K562 (cell line): ENCODE data around the gene PPCDC. TPM values are rescaled to one million over a fixed set of nuclear protein-coding genes. Genes with fewer than 3 reads are reported as not detected.

Experiments used
- ARID3B ChIP-seq: fragments of 250-450 bp; sonication (Bioruptor Pico); IDR thresholded peaks from 2 replicates; pipeline ENCODE4 v1.4.0; 2020; ENCODE audit warnings: borderline replicate concordance
- BDP1 ChIP-seq: IDR thresholded peaks from 3 replicates; pipeline ENCODE4 v1.6.1; 2011; ENCODE audit not compliant: insufficient read length, insufficient read depth
- BRCA1 ChIP-seq, 2 experiments: fragments of 450-650 bp in 1 of 2; sonication (generic) in 1 of 2; formaldehyde crosslinking in 1 of 2; IDR thresholded peaks; 2 replicates each; pipeline versions ENCODE4 v1.5.0 to v1.6.1; 2017 to 2020; ENCODE audit warnings: mild to moderate bottlenecking in 1 of 2, missing genetic modification reagents in 1 of 2
- EP400 ChIP-seq: fragments of 450-650 bp; IDR thresholded peaks from 2 replicates; pipeline ENCODE4 v1.6.1; 2017; ENCODE audit warnings: antibody characterized with exemption, mild to moderate bottlenecking, moderate library complexity
- EZH2 ChIP-seq: IDR thresholded peaks from 2 replicates; pipeline ENCODE4 v1.6.1; 2012; ENCODE audit warnings: low read depth, mild to moderate bottlenecking, inconsistent platforms, low read length, borderline replicate concordance
- HDAC8 ChIP-seq: fragments of 450-650 bp; IDR thresholded peaks from 2 replicates; pipeline ENCODE4 v1.6.1; 2016; ENCODE audit warnings: mild to moderate bottlenecking, missing genetic modification characterization, moderate library complexity, missing compliant biosample characterization
- L3MBTL2 ChIP-seq: fragments of 450-650 bp; IDR thresholded peaks from 2 replicates; pipeline ENCODE4 v1.6.1; 2016; ENCODE audit warnings: mild to moderate bottlenecking, moderate library complexity
- MCM5 ChIP-seq: fragments of 450-650 bp; IDR thresholded peaks from 2 replicates; pipeline ENCODE4 v1.6.1; 2016; ENCODE audit warnings: low read depth
- MTA3 ChIP-seq: fragments of 450-650 bp; formaldehyde crosslinking; IDR thresholded peaks from 2 replicates; pipeline ENCODE4 v1.6.1; 2017; ENCODE audit warnings: mild to moderate bottlenecking, borderline replicate concordance
- NFE2 ChIP-seq: IDR thresholded peaks from 2 replicates; pipeline ENCODE4 v1.6.1; 2014; ENCODE audit warnings: antibody characterized with exemption, low read depth
- POLR2H ChIP-seq: IDR thresholded peaks from 2 replicates; pipeline ENCODE4 v1.6.1; 2016; ENCODE audit warnings: missing genetic modification characterization, low read depth, mild to moderate bottlenecking, control low read depth, missing compliant biosample characterization, moderate library complexity
- RBM14 ChIP-seq: fragments of 200-400 bp; formaldehyde crosslinking; IDR thresholded peaks from 2 replicates; pipeline ENCODE4 v1.6.1; 2018; ENCODE audit warnings: low read depth, mild to moderate bottlenecking, low read length, moderate library complexity, borderline replicate concordance; ENCODE audit not compliant: insufficient read depth
- SAFB ChIP-seq: fragments of 200-400 bp; formaldehyde crosslinking; IDR thresholded peaks from 2 replicates; pipeline ENCODE4 v1.6.1; 2017; ENCODE audit warnings: low read depth, low read length, borderline replicate concordance
- SREBF1 ChIP-seq: fragments of 150-350 bp; IDR thresholded peaks from 2 replicates; pipeline ENCODE4 v1.6.1; 2014; ENCODE audit warnings: antibody characterized with exemption, low read depth, low read length, borderline replicate concordance
- THRB ChIP-seq: fragments of 450-650 bp; formaldehyde crosslinking; conservative IDR thresholded peaks from 2 replicates; pipeline ENCODE4 v1.4.0; 2022; ENCODE audit warnings: mild to moderate bottlenecking, missing genetic modification characterization
- USF1 ChIP-seq: sonication (generic); formaldehyde crosslinking; IDR thresholded peaks from 2 replicates; pipeline ENCODE4 v1.9.0; 2022; ENCODE audit warnings: mild to moderate bottlenecking, missing genetic modification reagents
- ZBTB33 ChIP-seq: sonication (generic); formaldehyde crosslinking; IDR thresholded peaks from 2 replicates; pipeline ENCODE4 v1.8.1; 2023; ENCODE audit warnings: mild to moderate bottlenecking, missing genetic modification reagents
- ZKSCAN3 ChIP-seq: fragments of 250-450 bp; sonication (Bioruptor Pico); IDR thresholded peaks from 2 replicates; pipeline ENCODE4 v1.4.0; 2020
- ZNF212 ChIP-seq: fragments of 450-650 bp; formaldehyde crosslinking; IDR thresholded peaks from 2 replicates; pipeline ENCODE4 v1.4.0; 2020; ENCODE audit warnings: mild to moderate bottlenecking
- ZSCAN32 ChIP-seq: fragments of 450-650 bp; formaldehyde crosslinking; IDR thresholded peaks from 2 replicates; pipeline ENCODE4 v1.4.0; 2020; ENCODE audit warnings: mild to moderate bottlenecking, moderate library complexity
- polyA plus RNA-seq, 8 experiments: library from polyadenylated mRNA; depleted of rRNA in 4 of 8; stranded (reverse) in 5 of 8; unstranded in 3 of 8; fragments of >200 nt; fragmentation: Nextera tagmentation in 2 of 8; fragmentation: Illumina TruSeq in 1 of 8; extraction: Ambion mirVana in 2 of 8; extraction: Trizol in 1 of 8; gene quantifications; 2 replicates each; pipeline versions ENCODE4 v1.2.1 to v1.2.3, GENCODE V29; 2011 to 2014; ENCODE audit warnings: inconsistent platforms in 1 of 8, missing spikeins in 1 of 8
- total RNA-seq, 7 experiments: library from RNA; depleted of rRNA in 6 of 7; stranded (reverse); fragments of >200 nt in 6 of 7; fragmentation: Illumina TruSeq in 2 of 7; extraction: Trizol in 2 of 7; gene quantifications; 2 replicates each; pipeline versions ENCODE4 v1.2.1 to v1.2.3, GENCODE V29; 2011 to 2021; ENCODE audit warnings: low replicate concordance in 1 of 7
- TF ChIP-seq, protein P1 (sequence below): IDR thresholded peaks from 2 replicates; pipeline ENCODE4 v1.6.1; 2016; ENCODE audit warnings: missing genetic modification characterization, missing compliant biosample characterization

The PPCDC gene
- total and polyA plus RNA-seq, 9 of the 15 experiments (the other 6 are each of a cell fraction or from before 2014, with no cell fraction given): 10.9 to 53.6 (median 16.7) TPM

DNA sequence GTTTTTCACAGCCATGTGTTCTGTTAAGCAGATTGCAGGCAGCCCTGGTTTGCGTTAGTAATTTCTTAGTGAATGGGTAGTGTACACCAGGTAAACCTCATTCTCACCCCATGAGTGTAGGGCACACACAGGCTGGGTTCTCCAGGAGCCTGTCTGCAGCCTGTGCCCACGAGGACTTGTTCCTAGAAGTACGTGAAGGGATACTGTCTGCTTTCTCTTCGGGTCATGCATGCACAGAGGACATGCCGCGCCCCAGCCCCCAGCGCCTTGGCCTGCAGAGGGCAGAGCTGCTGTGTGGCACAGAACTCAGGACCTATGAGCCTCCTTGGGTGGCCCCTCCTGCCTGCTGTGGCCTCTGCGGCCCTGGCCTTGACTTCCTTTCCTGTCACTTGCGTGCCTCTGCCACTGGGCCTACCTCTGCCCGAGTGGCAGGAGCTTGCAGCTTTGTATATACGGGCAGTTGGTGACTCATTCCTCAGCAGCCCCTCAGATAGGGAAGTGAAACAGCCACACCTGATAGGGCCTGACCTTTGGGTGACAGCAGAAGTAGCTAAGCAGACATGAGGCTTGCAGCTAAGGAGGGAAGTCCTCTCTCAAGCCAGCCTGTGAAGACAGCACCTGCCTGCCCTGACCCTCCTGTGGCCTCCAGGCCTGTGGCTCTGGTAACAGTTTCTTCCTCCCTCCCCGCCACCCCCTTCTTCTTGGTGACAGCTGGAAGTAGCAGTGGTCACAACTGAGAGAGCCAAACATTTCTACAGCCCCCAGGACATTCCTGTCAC, 19.5 kb downstream of the PPCDC start (continued):
- TF ChIP-seq ZNF212 (CRISPR knock-in tag) (no peak), BDP1 (no peak), L3MBTL2 (no peak; the same call in 1 of the 2 replicates), ARID3B (CRISPR knock-in tag) (no peak), SREBF1 (no peak), ZBTB33 (no peak; the same call in 1 of the 2 replicates), POLR2H (tag) (no peak), RBM14 (no peak), MCM5 (no peak), EZH2 (no peak), ZSCAN32 (CRISPR knock-in tag) (no peak), BRCA1 (IDR thresholded peaks at IDR 0.05) (no peak), BRCA1 (CRISPR knock-in tag; IDR thresholded peaks at IDR 0.05) (no peak), NFE2 (peak; percentile 50; the same call in 1 of the 2 replicates), ZKSCAN3 (CRISPR knock-in tag) (no peak), MTA3 (no peak; the same call in 1 of the 2 replicates), HDAC8 (tag) (no peak), USF1 (CRISPR knock-in tag) (0 out of 2 replicates have a peak, but pooled peaks have one; percentile 11), THRB (no peak), EP400 (no peak), SAFB (no peak)
- TF ChIP-seq, protein P1, sequence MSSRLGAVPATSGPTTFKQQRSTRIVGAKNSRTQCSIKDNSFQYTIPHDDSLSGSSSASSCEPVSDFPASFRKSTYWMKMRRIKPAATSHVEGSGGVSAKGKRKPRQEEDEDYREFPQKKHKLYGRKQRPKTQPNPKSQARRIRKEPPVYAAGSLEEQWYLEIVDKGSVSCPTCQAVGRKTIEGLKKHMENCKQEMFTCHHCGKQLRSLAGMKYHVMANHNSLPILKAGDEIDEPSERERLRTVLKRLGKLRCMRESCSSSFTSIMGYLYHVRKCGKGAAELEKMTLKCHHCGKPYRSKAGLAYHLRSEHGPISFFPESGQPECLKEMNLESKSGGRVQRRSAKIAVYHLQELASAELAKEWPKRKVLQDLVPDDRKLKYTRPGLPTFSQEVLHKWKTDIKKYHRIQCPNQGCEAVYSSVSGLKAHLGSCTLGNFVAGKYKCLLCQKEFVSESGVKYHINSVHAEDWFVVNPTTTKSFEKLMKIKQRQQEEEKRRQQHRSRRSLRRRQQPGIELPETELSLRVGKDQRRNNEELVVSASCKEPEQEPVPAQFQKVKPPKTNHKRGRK (tag): no peak
